ENCODE results near the gene PELI3.

DNA sequence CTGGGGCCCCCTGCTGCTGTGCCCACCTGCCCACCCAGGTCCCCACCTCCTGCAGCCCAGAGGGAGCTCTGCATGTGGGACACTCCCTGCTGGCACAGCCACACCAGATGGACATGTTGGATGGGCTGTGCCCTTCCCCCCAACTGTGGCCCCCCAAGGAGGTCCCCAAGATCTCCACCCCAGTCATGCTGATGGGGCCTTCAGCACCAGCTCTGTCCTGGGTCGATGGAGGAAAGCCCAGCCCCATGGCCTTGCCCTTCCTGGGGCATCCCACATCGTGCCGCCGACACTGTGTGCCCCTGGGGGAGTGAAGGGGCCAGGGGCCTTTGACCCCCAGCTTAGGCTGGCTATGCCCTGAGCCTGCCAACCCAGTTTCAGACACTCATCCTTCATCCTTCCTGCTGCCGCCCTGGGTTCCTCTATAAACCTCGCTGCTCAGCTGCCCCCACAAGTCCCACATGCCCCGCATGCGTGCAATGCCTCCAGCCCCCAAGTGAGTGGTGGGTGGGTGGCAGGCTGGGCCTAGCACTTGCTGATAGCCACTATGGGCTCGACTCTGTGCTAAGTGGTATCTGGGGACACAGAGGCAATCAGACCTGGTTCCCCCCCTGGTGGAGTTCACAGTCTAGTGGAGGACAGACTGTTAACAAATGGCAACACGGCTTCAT lies 9.6 kb downstream of the PELI3 start:
- TF ChIP-seq, protein P1, sequence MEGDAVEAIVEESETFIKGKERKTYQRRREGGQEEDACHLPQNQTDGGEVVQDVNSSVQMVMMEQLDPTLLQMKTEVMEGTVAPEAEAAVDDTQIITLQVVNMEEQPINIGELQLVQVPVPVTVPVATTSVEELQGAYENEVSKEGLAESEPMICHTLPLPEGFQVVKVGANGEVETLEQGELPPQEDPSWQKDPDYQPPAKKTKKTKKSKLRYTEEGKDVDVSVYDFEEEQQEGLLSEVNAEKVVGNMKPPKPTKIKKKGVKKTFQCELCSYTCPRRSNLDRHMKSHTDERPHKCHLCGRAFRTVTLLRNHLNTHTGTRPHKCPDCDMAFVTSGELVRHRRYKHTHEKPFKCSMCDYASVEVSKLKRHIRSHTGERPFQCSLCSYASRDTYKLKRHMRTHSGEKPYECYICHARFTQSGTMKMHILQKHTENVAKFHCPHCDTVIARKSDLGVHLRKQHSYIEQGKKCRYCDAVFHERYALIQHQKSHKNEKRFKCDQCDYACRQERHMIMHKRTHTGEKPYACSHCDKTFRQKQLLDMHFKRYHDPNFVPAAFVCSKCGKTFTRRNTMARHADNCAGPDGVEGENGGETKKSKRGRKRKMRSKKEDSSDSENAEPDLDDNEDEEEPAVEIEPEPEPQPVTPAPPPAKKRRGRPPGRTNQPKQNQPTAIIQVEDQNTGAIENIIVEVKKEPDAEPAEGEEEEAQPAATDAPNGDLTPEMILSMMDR (conservative IDR thresholded peaks at IDR 0.05 in 1 of 2, IDR thresholded peaks at IDR 0.05 in 1 of 2; ENCODE audit: extremely low read depth in 1 of 2, insufficient read depth in 1 of 2, low read depth in 1 of 2, low read length in 2 of 2), result no peak
- TF ChIP-seq EZH2 (IDR thresholded peaks at IDR 0.05; ENCODE audit: borderline replicate concordance, low read length), result no peak
